HG02623 (cell line): ENCODE results near the gene COL21A1.
"Not testable (repeated sequence)": the region's sequence is repeated elsewhere in the genome, so short reads cannot be mapped to it uniquely, and the experiment has no call there.

ENCODE experiments used
- ATAC-seq: cut with Tn5 transposase; IDR thresholded peaks from one replicate; pipeline ENCODE4 v1.9.1; 2021; ENCODE audit warnings: moderate library complexity; ENCODE audit not compliant: unreplicated experiment

Gene COL21A1

DNA sequence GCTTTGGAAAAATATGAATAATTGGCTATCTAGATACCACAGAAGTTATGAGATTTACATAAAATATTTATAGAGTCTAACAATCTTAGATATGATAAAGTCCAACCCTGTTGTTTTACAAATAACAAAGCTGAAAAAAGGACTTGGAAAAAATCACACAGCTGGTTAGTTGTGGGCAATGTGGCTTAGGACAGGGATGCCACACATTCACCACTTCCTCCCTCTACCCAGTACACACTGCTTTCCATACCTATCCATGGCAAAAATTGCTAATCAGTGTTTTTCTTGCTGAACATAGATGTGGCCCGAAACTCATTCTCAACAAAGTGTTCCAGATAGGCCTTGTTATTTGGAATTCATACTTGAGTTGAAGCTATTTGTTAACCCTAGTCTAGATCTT is 224.7 kb downstream of the COL21A1 start:
- ATAC-seq, result no peak

DNA sequence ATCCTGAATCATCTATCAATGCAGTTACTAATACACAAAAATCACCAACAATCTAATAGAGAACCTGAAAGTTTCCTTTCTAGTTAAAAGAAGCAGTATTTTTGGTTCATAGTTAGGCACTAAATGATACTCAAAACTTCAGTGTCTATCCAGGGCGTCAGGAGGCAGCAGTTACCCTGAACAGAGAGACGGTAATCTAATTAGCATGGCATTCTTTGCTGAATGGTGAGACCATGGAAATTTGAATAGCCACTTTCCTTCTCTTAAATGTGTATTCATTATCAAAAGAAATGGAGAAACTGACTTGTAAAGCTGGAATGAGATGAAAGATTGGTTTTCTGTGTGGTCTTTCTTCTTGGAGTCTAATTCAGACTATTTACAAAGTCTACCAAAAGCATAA is 225.4 kb downstream of the COL21A1 start:
- no peak for ATAC-seq

- ATAC-seq, result no peak
Measured at GRCh38 chr6:56019973-56020372, 227.4 kb downstream of the COL21A1 start.

GRCh38 chr6:56017198-56017597 is 230.2 kb downstream of the COL21A1 start:
- no peak for ATAC-seq

GRCh38 chr6:56014039-56014438 is 233.3 kb downstream of the COL21A1 start:
- ATAC-seq, result not testable (repeated sequence)

DNA sequence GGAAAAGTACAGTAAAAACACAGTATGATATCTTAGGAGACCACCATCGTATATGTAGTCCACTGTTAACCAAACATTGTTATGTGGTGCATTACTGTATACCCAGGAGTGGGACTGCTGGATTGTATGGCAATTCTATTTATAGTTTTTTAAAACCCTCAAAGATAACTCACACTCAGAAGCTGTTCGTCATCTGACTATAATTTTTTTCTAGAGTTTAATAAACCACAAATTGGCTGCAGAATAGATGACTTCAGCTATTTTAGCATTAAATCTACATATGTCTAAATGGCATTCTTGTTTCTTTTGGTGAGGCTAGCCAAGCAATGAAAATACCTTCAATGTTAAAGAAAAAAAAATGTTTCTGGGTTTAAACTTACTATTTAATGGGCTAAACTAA is 237.7 kb downstream of the COL21A1 start:
- no peak for ATAC-seq
